ENCODE data around the gene LPO. TPM values are rescaled to one million over a fixed set of nuclear protein-coding genes. Genes with fewer than 3 reads are reported as not detected.
A peak's percentile ranks its signal among the peaks of the same experiment; 100 is the strongest.

Gene LPO
- total RNA-seq, 1 experiment from 2014 or later: not detected

DNA sequence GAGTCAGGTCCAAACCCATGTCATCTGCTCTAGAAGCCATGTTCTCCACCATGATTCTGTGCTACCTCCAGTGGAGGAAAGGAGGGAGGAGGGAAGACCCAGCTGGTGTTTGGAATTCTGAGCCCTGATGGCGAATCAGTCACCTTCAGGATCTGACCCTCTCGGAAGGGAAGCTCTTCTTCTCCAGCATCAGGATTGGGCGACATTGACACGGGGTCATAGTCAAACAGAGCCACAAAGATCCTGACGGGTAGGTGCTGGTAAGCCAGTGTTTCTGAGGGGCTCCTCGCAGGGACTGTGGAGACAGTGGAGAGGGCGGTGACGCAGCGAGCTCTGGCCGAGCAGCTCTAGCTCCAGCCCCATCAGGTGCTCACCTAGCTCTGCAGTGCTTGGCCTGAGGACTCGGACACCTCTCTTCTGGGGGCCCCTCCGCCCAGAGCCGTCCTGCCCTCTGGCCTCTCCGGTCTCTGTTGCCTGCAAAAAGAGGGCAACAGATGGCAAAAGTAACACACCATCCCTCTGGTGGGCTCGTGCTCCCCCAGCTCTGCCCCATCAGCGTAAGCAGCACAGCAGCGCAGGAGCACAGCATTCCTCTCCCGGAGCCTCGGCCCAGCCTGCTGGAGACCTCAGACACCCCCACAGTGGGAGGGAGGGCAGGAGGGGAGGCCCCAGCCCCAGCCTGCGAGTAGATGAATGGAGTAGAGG lies 69.2 kb downstream of the LPO start:
- CTCF ChIA-PET: no interaction called here
- H3K9me2 ChIP-seq (replicated peaks; ENCODE audit: low read length): no peaks in the 10 kb centered on the region

GRCh38 chr17:58308173-58308984 lies 70.0 kb downstream of the LPO start:
- no peaks in the 10 kb centered on the region for H3K4me1 ChIP-seq (ENCODE audit: insufficient read depth, low read length)
- ChIA-PET CTCF (no interaction called here), POLR2A (ENCODE audit: unreplicated experiment) (interaction anchor here (0.6 kb wide), 1 partner anchor 91 kb away, joined by 5 read pairs; no protein-coding TSS in a partner anchor)
- no peak overlapping the region for H3K4me2 ChIP-seq (ENCODE audit: low read length)
- no peaks in the 10 kb centered on the region for H3K27me3 ChIP-seq (ENCODE audit: low read length)
- H3K4me3 ChIP-seq (ENCODE audit: low read length): no peak overlapping the region
- ATAC-seq: peak; percentile 39; the same call in 1 of the 2 replicates
- H2AFZ ChIP-seq (ENCODE audit: low read length): no peak overlapping the region
- H3K79me2 ChIP-seq (ENCODE audit: low read length): no peaks in the 10 kb centered on the region
- no peak for TF ChIP-seq EZH2phosphoT487 (IDR thresholded peaks at IDR 0.05; ENCODE audit: borderline replicate concordance, low read length)
- TF ChIP-seq, protein P1, sequence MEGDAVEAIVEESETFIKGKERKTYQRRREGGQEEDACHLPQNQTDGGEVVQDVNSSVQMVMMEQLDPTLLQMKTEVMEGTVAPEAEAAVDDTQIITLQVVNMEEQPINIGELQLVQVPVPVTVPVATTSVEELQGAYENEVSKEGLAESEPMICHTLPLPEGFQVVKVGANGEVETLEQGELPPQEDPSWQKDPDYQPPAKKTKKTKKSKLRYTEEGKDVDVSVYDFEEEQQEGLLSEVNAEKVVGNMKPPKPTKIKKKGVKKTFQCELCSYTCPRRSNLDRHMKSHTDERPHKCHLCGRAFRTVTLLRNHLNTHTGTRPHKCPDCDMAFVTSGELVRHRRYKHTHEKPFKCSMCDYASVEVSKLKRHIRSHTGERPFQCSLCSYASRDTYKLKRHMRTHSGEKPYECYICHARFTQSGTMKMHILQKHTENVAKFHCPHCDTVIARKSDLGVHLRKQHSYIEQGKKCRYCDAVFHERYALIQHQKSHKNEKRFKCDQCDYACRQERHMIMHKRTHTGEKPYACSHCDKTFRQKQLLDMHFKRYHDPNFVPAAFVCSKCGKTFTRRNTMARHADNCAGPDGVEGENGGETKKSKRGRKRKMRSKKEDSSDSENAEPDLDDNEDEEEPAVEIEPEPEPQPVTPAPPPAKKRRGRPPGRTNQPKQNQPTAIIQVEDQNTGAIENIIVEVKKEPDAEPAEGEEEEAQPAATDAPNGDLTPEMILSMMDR (conservative IDR thresholded peaks at IDR 0.05; ENCODE audit: low read depth, low read length): peak; percentile 50
- H4K20me1 ChIP-seq (ENCODE audit: low read length): no peaks in the 10 kb centered on the region
- no peaks in the 10 kb centered on the region for H3K36me3 ChIP-seq (ENCODE audit: low read depth, low read length)
- H3K9me2 ChIP-seq (replicated peaks; ENCODE audit: low read length): no peaks in the 10 kb centered on the region
- no peaks in the 10 kb centered on the region for H3F3A ChIP-seq (ENCODE audit: low read length, unreplicated experiment)
- intact Hi-C loops (cut with micrococcal nuclease): no loop called here
- H3K9ac ChIP-seq (ENCODE audit: low read length): no peak overlapping the region
- DNase-seq: no peak
- no peak overlapping the region for H3K27ac ChIP-seq (ENCODE audit: low read length)
- no peaks in the 10 kb centered on the region for H3K9me3 ChIP-seq (ENCODE audit: low read length)
- no TSS peak for BruUV-seq (replicated peaks)

More for the DNA sequence above, 69.2 kb downstream of the LPO start:
- H3K9ac ChIP-seq (ENCODE audit: low read length): no peak overlapping the region
- H3K4me1 ChIP-seq (ENCODE audit: insufficient read depth, low read length): no peaks in the 10 kb centered on the region
- TF ChIP-seq EZH2 (IDR thresholded peaks at IDR 0.05; ENCODE audit: low read length, unreplicated experiment) (no peak), EZH2phosphoT487 (IDR thresholded peaks at IDR 0.05; ENCODE audit: borderline replicate concordance, low read length) (no peak)
- TF ChIP-seq, protein P1 (conservative IDR thresholded peaks at IDR 0.05; ENCODE audit: low read depth, low read length): no peak
- intact Hi-C loops (cut with micrococcal nuclease): no loop called here
- POLR2A ChIA-PET (ENCODE audit: unreplicated experiment): interaction anchor here (0.5 to 0.6 kb wide), 2 partner anchors 92 to 688 kb away, joined by 5 to 10 read pairs; no protein-coding TSS in a partner anchor
- H3K79me2 ChIP-seq (ENCODE audit: low read length): no peaks in the 10 kb centered on the region
- no peaks in the 10 kb centered on the region for H3F3A ChIP-seq (ENCODE audit: low read length, unreplicated experiment)
- H3K36me3 ChIP-seq (ENCODE audit: low read depth, low read length): no peaks in the 10 kb centered on the region
- no TSS peak for BruUV-seq (replicated peaks)
- no peak for ATAC-seq
- H3K4me2 ChIP-seq (ENCODE audit: low read length): no peak overlapping the region
- no peak overlapping the region for H3K4me3 ChIP-seq (ENCODE audit: low read length)
- no peak overlapping the region for H2AFZ ChIP-seq (ENCODE audit: low read length)
- DNase-seq: no peak
- no peaks in the 10 kb centered on the region for H4K20me1 ChIP-seq (ENCODE audit: low read length)
- H3K27ac ChIP-seq (ENCODE audit: low read length): no peak overlapping the region
- no peaks in the 10 kb centered on the region for H3K9me3 ChIP-seq (ENCODE audit: low read length)
- H3K27me3 ChIP-seq (ENCODE audit: low read length): no peaks in the 10 kb centered on the region

All from PC-3 (cell line).